T-helper 1 cell treated with Interleukin-12 subunit alpha and Interleukin-12 subunit beta and Interleukin-4 antibody, amounts not matched to agents 30 ng/mL and 1 ng/mL, for 36 hours (primary cell): Measurements from ENCODE around the gene PRDM13. TPM values are rescaled to one million over a fixed set of nuclear protein-coding genes. Genes with fewer than 3 reads are reported as not detected.
"Not testable (repeated sequence)": the region's sequence is repeated elsewhere in the genome, so short reads cannot be mapped to it uniquely, and the experiment has no call there.

Source experiments
- intact Hi-C: fragments of 100-400 bp; cut with micrococcal nuclease; formaldehyde crosslinking; loops from one replicate; pipeline ENCODE4 v1.15.1; 2024
- total RNA-seq: library from RNA; stranded (reverse); gene quantifications from 2 replicates; pipeline ENCODE4 v1.2.3, GENCODE V29; 2022

Gene PRDM13
- total RNA-seq, result not detected in 2 replicates

GRCh38 chr6:99606656-99607415, at the start of gene PRDM13:
PRDM13 (plus strand) TSS chr6:99606833; CDS start chr6:99607035, 202 bp downstream.
- intact Hi-C loops, result no loop called here

GRCh38 chr6:99559057-99559456, 47.6 kb upstream of the PRDM13 start:
- intact Hi-C loops, result no loop called here

- intact Hi-C loops, result no loop called here
Measured at GRCh38 chr6:99560668-99561067, 46.0 kb upstream of the PRDM13 start.

- intact Hi-C loops, result no loop called here
Measured at GRCh38 chr6:99563056-99563723, 43.4 kb upstream of the PRDM13 start.

- intact Hi-C loops, result loop anchor here (1.0 to 5.0 kb wide), 12 partner anchors 21 to 1312 kb away; partner anchors contain the start of genes ASCC3, COQ3, FBXL4 and PNISR
Measured at GRCh38 chr6:99568103-99568933, 38.3 kb upstream of the PRDM13 start, which contains the start of gene CCNC. CCNC (minus strand) TSS chr6:99568660; CDS start chr6:99568527, 133 bp downstream.

- intact Hi-C loops, result no loop called here
Measured at GRCh38 chr6:99573980-99574617, 32.5 kb upstream of the PRDM13 start.

- intact Hi-C loops, result no loop called here
Measured at GRCh38 chr6:99575544-99576227, 30.9 kb upstream of the PRDM13 start.

GRCh38 chr6:99579781-99580180, 26.9 kb upstream of the PRDM13 start:
- intact Hi-C loops, result no loop called here

GRCh38 chr6:99587792-99588191, 18.8 kb upstream of the PRDM13 start:
- intact Hi-C loops, result loop anchor here (1.0 kb wide), 3 partner anchors 120 to 235 kb away; no protein-coding TSS in a partner anchor

- intact Hi-C loops, result loop anchor here (1.0 kb wide), 6 partner anchors 20 to 234 kb away; partner anchors contain the start of gene CCNC
Measured at GRCh38 chr6:99588618-99589289, 17.9 kb upstream of the PRDM13 start.

- intact Hi-C loops, result loop anchor here (1.0 kb wide), 3 partner anchors 21 to 68 kb away; partner anchors contain the start of gene CCNC
Measured at GRCh38 chr6:99589290-99589672, 17.4 kb upstream of the PRDM13 start.

- intact Hi-C loops, result loop anchor here (1.0 kb wide), 3 partner anchors 21 to 69 kb away; partner anchors contain the start of gene CCNC
Measured at GRCh38 chr6:99589907-99590493, 16.6 kb upstream of the PRDM13 start.

GRCh38 chr6:99590728-99591672, 15.6 kb upstream of the PRDM13 start:
- intact Hi-C loops, result no loop called here

- intact Hi-C loops, result loop anchor here (1.0 kb wide), 1 partner anchor 10 kb away; no protein-coding TSS in a partner anchor
Measured at GRCh38 chr6:99591673-99592364, 14.8 kb upstream of the PRDM13 start.

GRCh38 chr6:99592900-99593299, 13.7 kb upstream of the PRDM13 start:
- intact Hi-C loops, result loop anchor here (1.0 kb wide), 1 partner anchor 9 kb away; no protein-coding TSS in a partner anchor

GRCh38 chr6:99594696-99595095, 11.9 kb upstream of the PRDM13 start:
- intact Hi-C loops, result not testable (repeated sequence)
